Uterus (tissue), 2 donors: ENCODE results near the gene TRIM42.

Experiments used
- CTCF ChIP-seq, 4 experiments: fragments of 200-600 bp in 2 of 4; fragments of 450-650 bp in 2 of 4; sonication (generic) in 2 of 4; IDR thresholded peaks; one replicate each; pipeline ENCODE4 v1.5.1; 2016 to 2019; ENCODE audit warnings: antibody characterized with exemption in 4 of 4, mild to moderate bottlenecking in 2 of 4, moderate library complexity in 1 of 4
- POLR2A ChIP-seq, 2 donors: fragments of 450-650 bp; IDR thresholded peaks; one replicate each; pipeline ENCODE4 v1.6.1; 2016; ENCODE audit warnings: antibody characterized with exemption in 2 of 2, mild to moderate bottlenecking in 1 of 2, moderate library complexity in 1 of 2

GRCh38 chr3:140710711-140711389 is 33.0 kb downstream of the TRIM42 start:
- no peak for TF ChIP-seq CTCF (IDR thresholded peaks at IDR 0.05)
- no peak for TF ChIP-seq POLR2A (IDR thresholded peaks at IDR 0.05)
